Endothelial cell (in vitro differentiated cells): ENCODE data around the gene IRAK2. TPM values are rescaled to one million over a fixed set of nuclear protein-coding genes. Genes with fewer than 3 reads are reported as not detected.

Experiments used
- DNase-seq: peaks from one replicate; pipeline ENCODE4 v3.0.0; 2021; ENCODE audit warnings: low spot score
- H3K27ac Mint-ChIP-seq: one replicate; pipeline ENCODE4 v1.8.0; 2021; ENCODE audit warnings: mixed read lengths, inconsistent platforms; ENCODE audit not compliant: unreplicated experiment
- H3K27me3 Mint-ChIP-seq: one replicate; pipeline ENCODE4 v1.8.0; 2021; ENCODE audit warnings: mild to moderate bottlenecking, moderate library complexity, mixed read lengths, inconsistent platforms; ENCODE audit not compliant: unreplicated experiment
- H3K36me3 Mint-ChIP-seq: one replicate; pipeline ENCODE4 v1.8.0; 2021; ENCODE audit warnings: mild to moderate bottlenecking, low read depth, mixed read lengths, inconsistent platforms; ENCODE audit not compliant: unreplicated experiment
- H3K4me1 Mint-ChIP-seq: one replicate; pipeline ENCODE4 v1.8.0; 2021; ENCODE audit warnings: mild to moderate bottlenecking, mixed read lengths, inconsistent platforms; ENCODE audit not compliant: unreplicated experiment
- H3K4me3 Mint-ChIP-seq: one replicate; pipeline ENCODE4 v1.8.0; 2021; ENCODE audit warnings: mild to moderate bottlenecking, mixed read lengths, inconsistent platforms; ENCODE audit not compliant: unreplicated experiment
- H3K9me3 Mint-ChIP-seq: one replicate; pipeline ENCODE4 v1.8.0; 2021; ENCODE audit warnings: mixed read lengths, inconsistent platforms; ENCODE audit not compliant: unreplicated experiment
- total RNA-seq: library from RNA; stranded (reverse); fragmentation: NEBNext Ultra II Directional; extraction: Animal tissue kit (Norgen Biotek cat#: 25700); gene quantifications from one replicate; pipeline ENCODE4 v1.2.1, GENCODE V29; 2021; ENCODE audit not compliant: unreplicated experiment
- TF ChIP-seq, protein P1 (sequence below): fragments of 200-600 bp; sonication (generic); IDR thresholded peaks from one replicate; pipeline ENCODE4 v1.5.0; 2021; ENCODE audit warnings: antibody characterized with exemption; ENCODE audit not compliant: unreplicated experiment

Gene IRAK2
- total RNA-seq, 1 donor from 2014 or later: 1.1 TPM

DNA sequence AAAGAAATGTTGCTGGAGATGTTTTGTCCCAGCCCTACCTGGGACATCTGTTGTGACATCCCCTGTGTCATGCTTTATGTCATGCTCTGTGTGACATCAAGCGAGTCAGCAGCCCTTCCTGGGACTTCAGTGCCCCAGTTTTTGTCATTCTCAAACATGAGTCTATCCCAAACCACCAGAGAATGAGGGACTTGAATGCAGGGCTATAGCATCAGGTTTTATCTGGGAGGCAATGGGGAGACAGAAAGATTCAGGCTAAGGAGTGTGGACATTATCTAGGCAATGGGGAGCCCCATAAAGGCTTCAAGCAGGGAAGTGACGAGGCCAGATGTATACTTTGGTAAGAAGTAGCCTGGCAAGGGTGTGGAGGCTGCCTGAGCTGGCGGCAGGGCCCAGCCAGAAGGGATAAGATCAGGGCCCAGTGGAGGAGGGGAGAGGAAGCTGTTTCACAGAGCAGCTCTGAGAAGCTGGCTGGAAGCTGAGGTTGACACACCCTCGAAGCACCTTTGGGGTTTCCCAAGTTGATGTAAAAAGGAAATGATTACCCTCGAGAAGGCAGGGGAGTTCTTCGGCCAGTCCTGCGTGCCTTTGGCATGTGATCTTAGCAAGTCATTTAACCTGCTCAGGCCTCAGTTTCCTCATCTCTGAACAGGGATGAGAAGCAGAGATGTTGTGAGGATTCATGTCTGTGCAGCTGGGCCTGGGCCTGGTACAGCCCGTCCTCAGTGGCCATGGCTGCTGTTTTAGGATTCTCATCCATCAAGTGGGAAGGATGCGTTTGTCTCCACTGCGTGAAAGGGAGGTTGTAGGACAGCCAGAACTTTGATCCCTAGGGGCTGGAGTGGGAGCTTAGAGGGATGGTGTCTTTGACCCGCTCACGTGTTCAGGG lies 34.3 kb downstream of the IRAK2 start:
- H3K27ac Mint-ChIP-seq: no peak overlapping the region
- peaks cover 6% of the 10 kb centered on the region for H3K36me3 Mint-ChIP-seq
- H3K9me3 Mint-ChIP-seq: no peaks in the 10 kb centered on the region
- H3K27me3 Mint-ChIP-seq: peaks cover 5% of the 10 kb centered on the region
- no peaks in the 10 kb centered on the region for H3K4me1 Mint-ChIP-seq
- DNase-seq: no peak
- H3K4me3 Mint-ChIP-seq: no peak overlapping the region
- TF ChIP-seq, protein P1, sequence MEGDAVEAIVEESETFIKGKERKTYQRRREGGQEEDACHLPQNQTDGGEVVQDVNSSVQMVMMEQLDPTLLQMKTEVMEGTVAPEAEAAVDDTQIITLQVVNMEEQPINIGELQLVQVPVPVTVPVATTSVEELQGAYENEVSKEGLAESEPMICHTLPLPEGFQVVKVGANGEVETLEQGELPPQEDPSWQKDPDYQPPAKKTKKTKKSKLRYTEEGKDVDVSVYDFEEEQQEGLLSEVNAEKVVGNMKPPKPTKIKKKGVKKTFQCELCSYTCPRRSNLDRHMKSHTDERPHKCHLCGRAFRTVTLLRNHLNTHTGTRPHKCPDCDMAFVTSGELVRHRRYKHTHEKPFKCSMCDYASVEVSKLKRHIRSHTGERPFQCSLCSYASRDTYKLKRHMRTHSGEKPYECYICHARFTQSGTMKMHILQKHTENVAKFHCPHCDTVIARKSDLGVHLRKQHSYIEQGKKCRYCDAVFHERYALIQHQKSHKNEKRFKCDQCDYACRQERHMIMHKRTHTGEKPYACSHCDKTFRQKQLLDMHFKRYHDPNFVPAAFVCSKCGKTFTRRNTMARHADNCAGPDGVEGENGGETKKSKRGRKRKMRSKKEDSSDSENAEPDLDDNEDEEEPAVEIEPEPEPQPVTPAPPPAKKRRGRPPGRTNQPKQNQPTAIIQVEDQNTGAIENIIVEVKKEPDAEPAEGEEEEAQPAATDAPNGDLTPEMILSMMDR: no peak

DNA sequence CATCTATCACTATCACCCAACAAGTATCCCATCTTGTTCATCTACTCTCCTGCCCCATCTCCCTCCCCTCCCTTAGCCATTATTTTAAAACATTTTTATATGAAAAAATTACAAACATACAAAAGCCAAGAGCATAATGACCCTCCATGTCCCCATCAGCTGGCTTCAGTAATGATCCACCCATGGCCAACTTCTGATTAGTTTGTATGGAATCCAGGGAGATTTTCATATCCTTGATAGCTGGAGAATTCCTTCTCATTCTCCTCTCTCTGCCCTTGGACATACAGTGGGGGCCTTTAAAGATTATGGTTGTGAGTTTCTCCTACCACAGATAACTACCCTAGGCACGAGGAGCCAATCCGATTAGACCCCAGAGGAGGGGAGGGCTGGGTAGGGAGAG lies 40.2 kb downstream of the IRAK2 start:
- Mint-ChIP-seq H3K36me3 (peaks cover 6% of the 10 kb centered on the region), H3K4me1 (no peaks in the 10 kb centered on the region), H3K4me3 (no peak overlapping the region), H3K27ac (no peak overlapping the region), H3K9me3 (no peaks in the 10 kb centered on the region), H3K27me3 (peaks cover 2% of the 10 kb centered on the region)
- TF ChIP-seq, protein P1: no peak
- no peak for DNase-seq

DNA sequence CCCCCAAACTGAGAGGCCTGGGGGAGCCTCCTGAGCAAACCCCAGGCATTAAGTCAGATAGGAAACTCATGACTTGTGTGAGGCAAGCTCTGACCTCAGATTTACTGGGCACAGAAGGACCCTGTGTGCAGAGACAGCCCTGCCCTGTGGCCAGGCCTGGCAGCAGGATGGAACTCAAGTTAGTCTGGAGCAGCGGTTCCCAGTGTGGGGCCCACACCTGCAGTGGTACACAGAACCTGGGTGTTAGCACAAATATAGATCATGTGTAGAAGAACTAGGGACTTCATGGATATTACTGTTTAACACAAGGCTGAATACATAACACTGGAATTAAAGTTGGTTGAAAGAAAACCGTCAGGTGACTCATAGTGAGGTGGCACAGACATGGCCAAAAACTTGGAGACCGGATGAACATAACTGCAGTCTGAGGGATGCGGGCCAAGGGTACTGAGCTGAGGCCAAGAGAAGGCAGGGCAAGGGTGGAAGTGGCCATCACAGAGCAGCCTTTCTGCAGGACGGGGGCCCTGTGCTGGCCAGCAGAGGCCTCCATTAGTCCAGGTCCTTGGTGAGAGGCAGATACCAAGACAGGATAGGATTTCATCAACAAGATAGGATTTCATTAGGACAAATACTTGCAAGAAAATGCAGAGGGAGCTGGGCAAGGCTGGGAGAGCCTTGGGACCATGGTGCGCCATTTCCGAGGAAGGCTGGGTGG lies 40.9 kb downstream of the IRAK2 start:
- H3K27ac Mint-ChIP-seq: no peak overlapping the region
- H3K4me1 Mint-ChIP-seq: no peaks in the 10 kb centered on the region
- no peak overlapping the region for H3K4me3 Mint-ChIP-seq
- TF ChIP-seq, protein P1: no peak
- peaks cover 6% of the 10 kb centered on the region for H3K36me3 Mint-ChIP-seq
- no peak for DNase-seq
- no peaks in the 10 kb centered on the region for H3K9me3 Mint-ChIP-seq
- H3K27me3 Mint-ChIP-seq: peaks cover 2% of the 10 kb centered on the region

DNA sequence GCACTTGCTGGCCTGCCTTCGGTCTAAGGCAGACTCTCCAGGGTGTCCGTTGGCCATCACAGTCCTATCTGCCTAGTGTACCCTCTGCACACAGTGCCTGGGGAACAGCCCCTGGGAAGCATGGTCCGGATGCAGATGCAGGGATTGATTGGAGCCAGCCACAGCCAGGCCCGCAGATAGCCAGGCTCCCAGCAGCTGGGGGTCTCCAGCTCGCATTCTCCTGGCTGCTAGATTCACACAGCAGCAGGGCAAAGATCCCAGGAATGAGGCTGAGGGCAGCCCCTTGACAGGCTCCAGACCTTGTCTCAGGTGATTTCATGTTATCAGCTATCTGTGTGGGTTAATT lies 41.4 kb downstream of the IRAK2 start:
- H3K4me1 Mint-ChIP-seq: no peaks in the 10 kb centered on the region
- H3K27ac Mint-ChIP-seq: no peak overlapping the region
- peaks cover 6% of the 10 kb centered on the region for H3K36me3 Mint-ChIP-seq

More for the DNA sequence above, 41.4 kb downstream of the IRAK2 start:
- Mint-ChIP-seq H3K27me3 (peaks cover 2% of the 10 kb centered on the region), H3K9me3 (no peaks in the 10 kb centered on the region), H3K4me3 (no peak overlapping the region)
- TF ChIP-seq, protein P1: no peak
- no peak for DNase-seq
